Omental fat pad (tissue), 4 donors: ENCODE measurements around the gene DMAP1. TPM values are rescaled to one million over a fixed set of nuclear protein-coding genes. Genes with fewer than 3 reads are reported as not detected.

Source experiments
- ATAC-seq: fragments of 150-250 bp; one replicate; pipeline ENCODE4 v1.9.1; 2016; ENCODE audit warnings: mild to moderate bottlenecking, moderate library complexity; ENCODE audit not compliant: low FRiP score
- DNase-seq: peaks from one replicate; pipeline ENCODE4 v3.0.0-alpha.2; 2019; ENCODE audit warnings: low spot score
- total RNA-seq, 4 donors: library from RNA; depleted of rRNA; stranded (reverse); fragments of >200 nt; gene quantifications; one replicate each; pipeline ENCODE4 v1.1.0, GENCODE V29; 2016
- TF ChIP-seq, protein P1 (sequence below), 3 donors: fragments of 450-650 bp; IDR thresholded peaks; one replicate each; pipeline ENCODE4 v1.5.1; 2016 to 2017; ENCODE audit warnings: antibody characterized with exemption in 3 of 3, mild to moderate bottlenecking in 3 of 3, moderate library complexity in 2 of 3

Gene DMAP1
- total RNA-seq, 4 donors from 2014 or later, result 23.2 to 43.5 (median 27.9) TPM

DNA sequence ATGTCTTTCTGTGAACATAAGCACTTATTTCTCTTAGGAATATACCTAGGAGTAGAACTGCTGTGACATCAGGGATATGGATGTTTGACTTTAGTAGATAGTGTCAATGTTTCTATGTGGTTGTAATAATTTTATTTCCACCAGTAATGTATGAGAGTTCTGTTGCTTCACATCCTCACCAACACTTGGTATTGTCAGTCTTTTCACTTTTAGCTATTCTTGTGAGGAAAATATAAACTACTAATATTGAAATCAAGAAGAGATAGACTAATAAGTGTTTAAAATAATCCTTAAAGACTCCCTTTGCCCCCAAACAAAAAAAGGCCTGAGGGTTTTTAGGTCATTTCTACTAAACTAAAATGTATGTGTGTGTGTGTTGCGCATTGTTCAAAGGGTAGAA lies 2.7 kb upstream of the DMAP1 start:
- TF ChIP-seq, protein P1, sequence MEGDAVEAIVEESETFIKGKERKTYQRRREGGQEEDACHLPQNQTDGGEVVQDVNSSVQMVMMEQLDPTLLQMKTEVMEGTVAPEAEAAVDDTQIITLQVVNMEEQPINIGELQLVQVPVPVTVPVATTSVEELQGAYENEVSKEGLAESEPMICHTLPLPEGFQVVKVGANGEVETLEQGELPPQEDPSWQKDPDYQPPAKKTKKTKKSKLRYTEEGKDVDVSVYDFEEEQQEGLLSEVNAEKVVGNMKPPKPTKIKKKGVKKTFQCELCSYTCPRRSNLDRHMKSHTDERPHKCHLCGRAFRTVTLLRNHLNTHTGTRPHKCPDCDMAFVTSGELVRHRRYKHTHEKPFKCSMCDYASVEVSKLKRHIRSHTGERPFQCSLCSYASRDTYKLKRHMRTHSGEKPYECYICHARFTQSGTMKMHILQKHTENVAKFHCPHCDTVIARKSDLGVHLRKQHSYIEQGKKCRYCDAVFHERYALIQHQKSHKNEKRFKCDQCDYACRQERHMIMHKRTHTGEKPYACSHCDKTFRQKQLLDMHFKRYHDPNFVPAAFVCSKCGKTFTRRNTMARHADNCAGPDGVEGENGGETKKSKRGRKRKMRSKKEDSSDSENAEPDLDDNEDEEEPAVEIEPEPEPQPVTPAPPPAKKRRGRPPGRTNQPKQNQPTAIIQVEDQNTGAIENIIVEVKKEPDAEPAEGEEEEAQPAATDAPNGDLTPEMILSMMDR (IDR thresholded peaks at IDR 0.05), result no peak
- ATAC-seq (no peak), DNase-seq (no peak)

DNA sequence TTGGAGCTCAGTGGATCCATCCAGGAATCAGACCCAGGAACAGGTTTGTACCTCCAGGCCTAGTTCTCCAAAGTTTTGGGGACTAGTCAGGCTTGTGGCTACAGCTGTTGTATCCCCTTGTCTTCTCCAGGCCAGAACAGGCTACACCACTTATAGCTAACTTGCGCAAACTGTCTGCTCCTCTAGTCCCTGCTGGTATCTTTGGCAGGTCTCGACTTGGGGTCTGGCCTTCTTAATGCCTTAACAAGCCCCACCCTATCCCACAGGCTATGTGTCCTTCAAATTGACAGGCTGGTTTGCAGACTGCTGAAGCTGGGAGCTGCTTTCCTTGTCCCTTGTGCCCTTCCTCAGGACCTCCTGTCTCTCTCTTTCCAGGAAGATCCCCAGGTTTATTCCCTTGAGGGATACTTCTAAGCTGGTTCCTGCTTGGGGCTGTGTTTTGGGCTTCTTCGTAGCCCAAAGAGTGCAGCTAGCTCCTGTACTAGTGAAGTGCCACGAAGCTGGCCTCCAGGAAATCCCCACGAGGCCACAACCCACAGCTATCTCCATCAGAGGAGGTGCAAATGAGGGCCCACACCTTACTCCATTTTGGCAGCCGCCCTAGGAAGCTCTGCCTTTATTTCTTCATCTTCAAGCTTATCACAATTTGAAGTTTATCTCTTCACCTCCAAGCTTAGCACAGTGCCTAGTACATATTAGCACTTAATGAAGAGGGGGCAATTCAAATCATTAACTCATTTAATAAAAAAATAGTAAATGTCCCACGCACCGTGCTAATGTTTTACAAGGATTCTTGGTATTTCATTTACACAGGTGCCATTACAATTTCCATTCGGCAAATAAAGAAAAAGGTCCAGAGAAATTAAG lies 683 bp upstream of the DMAP1 start:
- TF ChIP-seq, protein P1 (IDR thresholded peaks at IDR 0.05), result no peak
- no peak for ATAC-seq
- no peak for DNase-seq

- TF ChIP-seq, protein P1 (IDR thresholded peaks at IDR 0.05), result peak in 1 of 3 donors; percentile 44
- DNase-seq (peak; percentile 80), ATAC-seq (no peak)
Measured at GRCh38 chr1:44217809-44218410, 4.6 kb downstream of the DMAP1 start.

GRCh38 chr1:44218503-44219300 lies 5.4 kb downstream of the DMAP1 start:
- no peak for DNase-seq
- TF ChIP-seq, protein P1 (IDR thresholded peaks at IDR 0.05), result no peak
- no peak for ATAC-seq

DNA sequence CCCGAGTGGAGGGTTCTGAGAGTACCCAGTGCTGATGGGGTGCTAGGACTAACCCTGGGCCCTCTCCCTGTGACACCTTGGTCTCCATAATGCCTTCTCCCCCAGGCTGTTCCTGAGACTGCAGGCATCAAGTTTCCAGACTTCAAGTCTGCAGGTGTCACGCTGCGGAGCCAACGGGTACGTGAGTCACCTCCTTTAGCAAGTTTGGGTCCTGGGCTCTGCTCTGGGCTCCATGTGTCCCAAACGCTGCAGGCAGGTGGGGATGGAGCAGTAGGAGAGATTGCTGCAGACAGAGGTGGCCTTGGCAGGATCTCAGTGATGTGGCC lies 6.0 kb downstream of the DMAP1 start:
- TF ChIP-seq, protein P1 (IDR thresholded peaks at IDR 0.05), result no peak
- ATAC-seq (no peak), DNase-seq (no peak)

DNA sequence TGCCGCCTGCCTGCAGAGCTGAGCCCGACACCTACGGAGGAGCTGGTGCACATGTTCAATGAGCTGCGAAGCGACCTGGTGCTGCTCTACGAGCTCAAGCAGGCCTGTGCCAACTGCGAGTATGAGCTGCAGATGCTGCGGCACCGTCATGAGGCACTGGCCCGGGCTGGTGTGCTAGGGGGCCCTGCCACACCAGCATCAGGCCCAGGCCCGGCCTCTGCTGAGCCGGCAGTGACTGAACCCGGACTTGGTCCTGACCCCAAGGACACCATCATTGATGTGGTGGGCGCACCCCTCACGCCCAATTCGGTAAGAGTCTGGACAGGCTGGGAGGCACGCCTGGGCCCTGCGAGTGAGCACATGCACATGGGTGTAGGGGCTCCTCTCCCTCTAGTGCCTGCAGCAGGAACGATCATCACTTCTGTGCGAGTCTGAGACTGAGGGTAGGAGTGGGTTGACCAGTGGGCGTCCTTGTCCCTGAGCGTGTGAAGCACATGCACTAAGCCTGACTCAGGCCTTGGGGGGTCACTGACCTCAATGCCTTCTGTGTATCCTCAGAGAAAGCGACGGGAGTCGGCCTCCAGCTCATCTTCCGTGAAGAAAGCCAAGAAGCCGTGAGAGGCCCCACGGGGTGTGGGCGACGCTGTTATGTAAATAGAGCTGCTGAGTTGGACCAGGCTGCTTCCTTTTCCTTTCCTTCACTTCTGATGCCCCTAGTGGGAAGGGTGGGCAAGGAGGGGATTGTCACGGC lies 6.9 kb downstream of the DMAP1 start:
- DNase-seq (no peak), ATAC-seq (no peak)
- TF ChIP-seq, protein P1 (IDR thresholded peaks at IDR 0.05), result no peak
